GM12873 (cell line): ENCODE measurements around the gene PRUNE2.

Experiments
- TF ChIP-seq, protein P1 (sequence below): IDR thresholded peaks from 2 replicates; pipeline ENCODE4 v1.5.1; 2012; ENCODE audit warnings: low read depth, mild to moderate bottlenecking, moderate library complexity, low read length, control low read depth; ENCODE audit not compliant: insufficient read depth; ENCODE audit errors: missing control alignments

The PRUNE2 gene

GRCh38 chr9:76810377-76810957 is 95.4 kb downstream of the PRUNE2 start:
- TF ChIP-seq, protein P1, sequence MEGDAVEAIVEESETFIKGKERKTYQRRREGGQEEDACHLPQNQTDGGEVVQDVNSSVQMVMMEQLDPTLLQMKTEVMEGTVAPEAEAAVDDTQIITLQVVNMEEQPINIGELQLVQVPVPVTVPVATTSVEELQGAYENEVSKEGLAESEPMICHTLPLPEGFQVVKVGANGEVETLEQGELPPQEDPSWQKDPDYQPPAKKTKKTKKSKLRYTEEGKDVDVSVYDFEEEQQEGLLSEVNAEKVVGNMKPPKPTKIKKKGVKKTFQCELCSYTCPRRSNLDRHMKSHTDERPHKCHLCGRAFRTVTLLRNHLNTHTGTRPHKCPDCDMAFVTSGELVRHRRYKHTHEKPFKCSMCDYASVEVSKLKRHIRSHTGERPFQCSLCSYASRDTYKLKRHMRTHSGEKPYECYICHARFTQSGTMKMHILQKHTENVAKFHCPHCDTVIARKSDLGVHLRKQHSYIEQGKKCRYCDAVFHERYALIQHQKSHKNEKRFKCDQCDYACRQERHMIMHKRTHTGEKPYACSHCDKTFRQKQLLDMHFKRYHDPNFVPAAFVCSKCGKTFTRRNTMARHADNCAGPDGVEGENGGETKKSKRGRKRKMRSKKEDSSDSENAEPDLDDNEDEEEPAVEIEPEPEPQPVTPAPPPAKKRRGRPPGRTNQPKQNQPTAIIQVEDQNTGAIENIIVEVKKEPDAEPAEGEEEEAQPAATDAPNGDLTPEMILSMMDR, result peak; percentile 91

DNA sequence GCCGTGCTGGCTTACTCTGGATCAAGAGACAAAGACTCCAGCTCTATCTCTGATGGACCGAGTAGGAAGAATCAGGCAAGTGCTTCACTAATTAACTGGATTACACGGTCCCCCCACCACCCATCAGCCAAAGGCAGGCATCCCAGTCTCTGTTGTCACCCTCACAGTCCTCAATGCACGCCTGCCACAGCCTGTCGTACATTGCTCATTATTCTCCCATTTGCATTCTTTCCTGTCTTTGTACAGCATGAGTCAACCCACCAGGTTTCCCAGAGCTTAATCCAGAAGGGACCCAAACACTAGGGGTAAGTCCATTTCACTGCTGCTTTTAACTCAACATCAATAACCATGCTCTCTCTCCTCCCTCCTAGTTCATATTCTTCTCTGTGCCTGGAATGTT is 97.3 kb downstream of the PRUNE2 start:
- TF ChIP-seq, protein P1, result no peak

DNA sequence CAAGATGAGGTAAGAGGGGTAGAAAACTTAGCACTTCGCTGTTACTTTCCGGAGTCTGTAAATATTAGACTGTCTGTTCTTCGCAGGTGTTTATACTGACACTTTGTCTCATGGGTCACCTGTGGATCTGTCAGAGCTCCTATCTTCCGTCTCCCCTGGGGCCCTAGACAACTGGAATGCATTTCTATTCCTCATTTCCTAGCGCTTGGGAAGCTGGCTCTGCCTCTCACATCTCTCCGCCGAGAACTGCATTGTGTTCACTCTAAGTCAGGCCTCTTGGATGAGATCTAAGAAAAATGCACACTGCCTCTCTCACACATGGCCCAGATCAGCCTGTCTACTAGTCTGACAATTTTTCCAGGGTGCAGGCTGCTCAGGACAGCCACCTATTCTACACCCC is 102.2 kb downstream of the PRUNE2 start:
- TF ChIP-seq, protein P1, result no peak

DNA sequence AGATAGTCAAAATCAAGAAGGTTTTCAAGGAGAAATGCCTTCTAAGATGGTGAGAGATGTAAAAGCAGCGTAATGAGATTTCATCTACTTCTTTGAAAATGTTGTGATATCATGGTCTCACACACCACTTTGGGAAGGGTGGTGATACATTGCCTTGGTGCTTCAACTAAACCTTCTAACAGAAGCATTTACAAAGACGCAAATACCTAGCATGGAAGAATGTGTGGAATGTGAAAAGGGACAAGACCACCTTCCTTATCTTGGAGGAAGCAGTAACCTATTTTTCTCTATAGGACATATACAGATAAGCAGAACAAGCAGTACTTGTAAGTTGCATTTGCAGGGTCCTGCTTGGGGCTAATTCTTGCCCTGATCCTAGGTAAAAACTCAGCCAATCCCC is 102.8 kb downstream of the PRUNE2 start:
- TF ChIP-seq, protein P1, result no peak

GRCh38 chr9:76800901-76801300 is 105.0 kb downstream of the PRUNE2 start:
- TF ChIP-seq, protein P1, result no peak

DNA sequence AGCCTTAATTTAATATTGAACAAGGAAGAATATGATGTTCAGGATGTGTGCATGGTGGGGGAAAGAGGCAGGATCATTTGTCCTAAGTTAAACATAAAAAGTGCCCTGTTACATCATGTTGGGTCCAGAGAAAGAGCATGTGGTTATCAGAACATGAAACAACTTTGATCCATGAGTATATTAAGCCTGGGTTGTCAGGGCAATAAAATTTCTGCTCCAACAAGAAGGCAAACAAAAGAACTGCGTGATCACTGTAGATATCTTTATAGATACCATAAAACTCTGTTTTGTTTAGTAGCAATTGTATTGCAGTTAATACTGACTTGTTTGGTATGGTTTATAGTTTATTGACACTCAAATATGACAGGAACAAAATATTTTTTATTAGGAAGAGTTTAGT is 106.4 kb downstream of the PRUNE2 start:
- TF ChIP-seq, protein P1, result no peak

DNA sequence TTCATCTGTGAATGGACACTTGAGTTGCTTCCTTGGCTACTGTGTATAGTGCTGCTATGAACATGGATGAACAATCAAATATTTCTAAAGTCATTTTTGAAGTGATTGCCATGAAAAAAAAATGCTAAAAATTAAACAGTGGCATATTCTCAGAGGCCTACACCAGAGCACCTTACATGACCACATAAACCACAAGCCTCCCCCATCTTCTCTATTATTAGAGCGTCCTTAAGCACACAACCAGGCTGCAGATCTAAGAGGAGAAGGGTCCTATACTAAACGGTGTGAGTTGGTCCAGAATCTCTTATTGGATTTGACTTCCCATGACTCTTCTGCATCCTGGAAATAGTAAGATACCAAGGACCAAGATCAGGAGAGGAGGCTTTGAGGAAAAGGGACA is 107.4 kb downstream of the PRUNE2 start:
- TF ChIP-seq, protein P1, result no peak
